Non-pigmented ciliary epithelial cell (primary cell): ENCODE measurements around the gene CHPF2.

ENCODE experiments used
- DNase-seq: peaks from one replicate; pipeline ENCODE4 v3.0.0-alpha.2; 2010; ENCODE audit warnings: low read depth

Gene CHPF2

DNA sequence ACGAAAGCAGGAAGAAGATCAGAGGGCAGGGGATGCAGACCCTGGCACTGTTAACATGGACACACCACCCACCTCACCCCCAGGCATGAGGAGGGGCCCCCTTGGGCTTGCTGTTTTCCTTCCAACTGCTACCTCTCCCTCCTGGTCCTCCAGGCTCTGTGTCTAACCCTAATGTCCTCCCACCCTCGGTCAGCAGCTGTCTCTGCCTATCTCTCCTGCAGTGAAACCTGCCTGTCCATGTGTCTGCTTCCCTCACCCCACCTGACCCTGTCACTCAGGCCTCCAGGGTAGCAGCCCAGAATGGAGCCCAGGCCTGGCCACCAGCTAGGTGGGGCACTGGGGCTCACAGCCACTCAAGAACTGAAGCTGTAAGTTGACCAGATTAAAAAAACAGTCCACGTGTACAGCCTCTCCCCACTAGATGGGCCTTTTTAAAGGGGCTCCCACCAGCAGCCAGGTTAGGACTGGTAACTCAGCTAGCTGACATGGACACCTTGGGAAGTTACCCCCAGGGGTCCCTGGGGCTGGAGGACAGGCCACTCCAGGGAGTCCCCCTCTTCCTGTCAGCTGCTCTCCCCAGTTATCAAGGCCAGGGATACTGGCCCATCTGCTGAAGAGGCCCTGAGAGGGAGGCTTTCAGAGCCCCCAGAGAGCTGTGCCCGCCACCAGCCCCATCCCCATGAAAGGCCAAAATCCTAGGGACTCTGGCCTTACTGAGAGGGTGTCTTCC is 14.7 kb downstream of the CHPF2 start:
- no peak for DNase-seq

GRCh38 chr7:151247611-151248345 is 15.5 kb downstream of the CHPF2 start:
- no peak for DNase-seq

- no peak for DNase-seq
These were observed 16.2 kb downstream of the CHPF2 start, which contains the start of gene SMARCD3 for GRCh38 chr7:151248346-151249033. SMARCD3 (minus strand) TSS chr7:151248694; CDS start chr7:151248562, 132 bp downstream.

DNA sequence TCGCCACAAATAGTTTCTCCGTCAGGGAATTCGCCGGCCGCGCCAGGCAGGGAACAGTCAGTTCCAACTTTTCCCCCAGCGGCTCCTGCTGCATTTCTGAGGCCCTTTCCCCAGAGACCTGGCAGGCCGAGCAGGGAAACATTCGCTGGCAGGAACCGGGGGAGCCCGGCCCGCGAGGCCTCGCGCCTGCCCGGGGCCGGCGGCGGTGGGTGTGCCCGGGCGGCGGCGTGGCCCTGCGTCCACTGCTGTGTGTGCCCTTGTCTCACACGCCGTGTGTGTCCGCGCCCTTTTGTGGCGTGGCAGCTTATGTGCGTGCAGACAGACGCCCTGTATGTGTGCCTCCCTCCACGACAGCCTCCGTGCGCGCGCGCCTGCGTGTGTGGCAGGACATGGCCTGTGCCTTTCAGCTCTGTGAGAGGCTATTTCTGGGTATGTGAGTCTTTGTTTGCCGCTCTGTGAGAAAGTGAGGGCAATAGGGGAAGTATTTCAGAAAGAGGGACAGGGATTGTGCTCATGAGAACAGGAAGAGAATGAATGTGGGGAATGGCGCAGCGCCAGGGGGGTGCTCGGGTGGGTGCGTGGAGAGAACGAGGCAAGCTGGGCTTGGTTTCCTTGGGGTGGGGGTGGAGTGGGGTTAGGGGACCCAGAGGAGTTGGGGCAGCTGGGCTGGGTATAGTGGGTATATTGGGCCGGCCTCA is 16.9 kb downstream of the CHPF2 start:
- no peak for DNase-seq

DNA sequence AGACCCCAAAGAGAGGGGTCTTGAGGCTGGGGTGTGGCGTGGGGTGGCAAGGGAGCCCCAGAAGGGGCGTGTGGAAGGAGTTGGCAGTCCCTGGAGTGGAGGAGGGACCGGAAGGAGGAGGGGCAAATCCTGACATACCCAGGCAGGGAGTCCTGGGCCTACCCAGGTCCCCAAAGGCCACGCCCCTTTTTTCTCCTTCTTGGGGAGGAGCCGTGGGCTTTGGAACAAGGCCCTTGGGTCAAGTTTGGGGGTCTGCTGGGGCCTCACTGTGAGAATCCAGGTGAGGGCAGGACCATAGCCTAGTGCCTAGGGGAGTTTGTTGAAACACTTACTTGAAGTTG is 17.4 kb downstream of the CHPF2 start:
- no peak for DNase-seq

GRCh38 chr7:151250181-151251132 is 18.2 kb downstream of the CHPF2 start:
- no peak for DNase-seq

GRCh38 chr7:151251328-151251688 is 19.0 kb downstream of the CHPF2 start:
- no peak for DNase-seq

- no peak for DNase-seq
These were observed 19.6 kb downstream of the CHPF2 start for GRCh38 chr7:151251689-151252560.

DNA sequence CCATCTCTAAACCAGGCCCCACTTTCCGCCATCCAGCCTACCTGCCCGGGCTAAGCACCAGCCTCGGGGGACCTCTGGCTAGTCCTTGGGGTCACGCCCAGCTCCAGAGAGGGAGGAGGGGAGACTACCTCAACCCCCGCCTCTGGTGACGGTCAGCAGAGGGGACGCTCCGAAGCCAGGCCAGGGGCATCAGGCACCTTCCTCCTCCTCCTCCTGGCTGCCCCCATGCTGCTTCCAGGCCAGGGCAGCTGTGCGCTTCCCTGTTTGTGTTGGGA is 20.2 kb downstream of the CHPF2 start:
- DNase-seq, result no peak

DNA sequence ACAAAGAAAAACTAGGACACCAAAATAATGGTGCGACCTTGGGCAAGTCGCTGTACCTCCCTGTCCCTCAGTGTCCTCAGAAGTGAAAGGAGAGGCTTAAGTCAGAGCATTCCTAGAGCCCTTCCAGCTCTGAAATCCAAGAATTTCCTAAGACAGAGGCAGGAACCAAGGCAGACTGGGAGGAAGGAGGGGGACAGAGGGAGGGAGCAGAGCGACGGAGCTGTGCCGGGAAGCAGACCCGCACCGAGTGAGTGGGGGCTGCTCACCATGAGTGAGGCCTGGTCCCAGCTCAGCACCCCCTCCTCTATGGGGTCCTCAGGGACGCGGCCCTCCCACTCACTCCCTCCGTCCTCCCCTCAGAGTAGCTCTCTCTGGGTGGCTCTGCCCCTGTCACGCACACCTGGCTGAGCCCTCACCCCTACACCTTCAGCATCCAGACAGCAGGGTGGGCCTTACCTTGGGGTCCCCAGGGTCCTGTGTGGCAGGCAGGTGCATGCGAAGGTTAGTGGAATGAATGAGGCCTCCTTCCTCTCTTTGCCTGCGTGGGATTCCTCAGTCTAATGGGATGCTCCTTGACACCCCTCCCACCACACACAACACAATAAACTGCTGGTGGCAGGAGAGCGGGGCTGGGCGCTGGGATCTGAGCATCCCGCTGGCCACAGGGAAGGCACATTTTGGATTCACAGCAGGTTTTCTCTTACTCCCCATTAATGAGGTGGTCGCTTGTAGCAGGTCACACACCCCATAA is 20.9 kb downstream of the CHPF2 start:
- no peak for DNase-seq

DNA sequence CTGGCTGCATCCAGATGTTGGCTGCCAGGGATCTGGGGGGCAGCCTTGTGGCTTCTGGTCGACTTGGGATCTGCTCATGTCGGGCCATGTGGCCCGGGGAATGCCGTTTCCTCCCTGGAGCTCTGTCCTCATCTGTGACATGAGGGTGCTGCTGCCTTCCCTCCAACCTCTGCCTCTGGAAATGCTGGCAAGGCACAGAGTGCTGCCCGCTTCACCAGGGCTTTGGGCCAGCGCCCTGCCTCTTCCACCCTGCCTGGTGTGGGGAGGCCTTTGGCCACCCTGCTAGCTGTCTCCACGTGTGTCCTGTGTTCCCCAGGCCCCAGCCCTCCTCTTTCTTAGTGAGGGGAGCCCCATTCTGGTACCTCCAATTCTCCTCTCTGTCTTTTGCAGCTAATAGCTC is 22.0 kb downstream of the CHPF2 start:
- no peak for DNase-seq

- no peak for DNase-seq
These were observed 22.6 kb downstream of the CHPF2 start for GRCh38 chr7:151254851-151255250.

DNA sequence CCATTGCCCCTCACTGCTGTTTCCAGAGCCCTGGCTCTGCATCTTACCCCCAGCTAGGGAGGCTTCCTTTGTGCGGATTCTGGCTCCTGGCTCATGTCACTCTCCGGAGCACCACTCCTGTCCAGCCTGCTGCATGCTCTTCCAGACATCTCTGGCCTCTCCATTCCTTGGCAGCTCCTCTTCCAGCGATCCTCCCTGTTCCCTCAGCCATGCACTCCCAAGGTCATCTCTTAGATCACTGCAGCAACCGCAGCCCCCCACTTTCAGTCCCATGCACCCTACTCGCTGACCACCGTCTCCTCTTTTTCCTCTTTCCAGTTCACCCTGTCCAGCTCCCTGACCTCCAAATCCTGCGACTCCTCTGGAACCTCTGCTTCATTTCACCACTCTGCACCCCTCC is 23.1 kb downstream of the CHPF2 start:
- no peak for DNase-seq

DNA sequence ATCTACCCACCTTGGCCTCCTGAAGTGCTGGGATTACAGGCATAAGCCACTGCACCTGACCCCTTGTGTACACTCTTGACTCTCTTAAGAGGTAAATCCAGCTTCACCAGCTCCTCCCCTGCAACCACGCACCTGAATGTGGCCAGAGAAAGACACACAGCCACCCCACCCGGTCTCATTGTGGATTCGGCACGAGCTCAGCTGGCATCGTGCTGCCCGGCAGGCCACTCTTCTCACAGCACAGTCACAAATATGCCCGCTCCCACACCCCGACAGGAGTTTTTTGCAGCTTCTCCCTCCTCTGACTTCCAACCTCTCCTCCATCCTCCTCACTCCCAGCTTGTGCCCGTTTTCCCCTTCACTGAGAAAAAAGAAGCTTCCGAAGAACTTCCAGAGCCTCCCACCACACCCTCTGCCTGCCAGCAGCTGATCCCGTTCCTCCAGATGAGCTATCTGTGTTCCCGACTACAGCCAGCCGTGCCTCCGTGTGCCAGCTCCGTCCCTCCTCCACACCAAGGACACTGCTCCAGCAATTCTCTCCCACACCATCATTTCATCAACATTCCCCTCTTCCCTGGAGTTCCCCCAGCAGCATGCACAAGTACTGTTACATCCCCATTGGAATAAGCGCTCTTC is 24.2 kb downstream of the CHPF2 start:
- no peak for DNase-seq

DNA sequence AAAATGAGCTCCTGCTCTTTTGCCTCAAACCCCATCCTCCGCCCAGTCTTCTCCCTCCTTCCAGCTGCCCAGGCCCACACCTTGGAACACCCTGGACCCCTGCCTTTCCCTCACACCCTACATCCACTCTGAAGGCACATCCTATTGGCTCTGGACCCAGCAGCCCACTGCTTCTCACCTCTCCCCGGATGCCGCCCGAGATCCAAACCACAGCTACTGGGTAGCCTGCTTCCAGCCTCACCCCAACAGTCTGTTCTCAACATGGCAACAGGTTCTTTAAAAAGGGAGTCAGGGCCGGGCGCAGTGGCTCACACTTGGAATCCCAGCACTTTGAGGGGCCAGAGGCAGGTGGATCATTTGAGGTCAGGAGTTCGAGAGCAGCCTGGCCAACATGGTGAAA is 25.7 kb downstream of the CHPF2 start:
- no peak for DNase-seq

GRCh38 chr7:151260471-151260870 is 28.2 kb downstream of the CHPF2 start:
- DNase-seq, result no peak

DNA sequence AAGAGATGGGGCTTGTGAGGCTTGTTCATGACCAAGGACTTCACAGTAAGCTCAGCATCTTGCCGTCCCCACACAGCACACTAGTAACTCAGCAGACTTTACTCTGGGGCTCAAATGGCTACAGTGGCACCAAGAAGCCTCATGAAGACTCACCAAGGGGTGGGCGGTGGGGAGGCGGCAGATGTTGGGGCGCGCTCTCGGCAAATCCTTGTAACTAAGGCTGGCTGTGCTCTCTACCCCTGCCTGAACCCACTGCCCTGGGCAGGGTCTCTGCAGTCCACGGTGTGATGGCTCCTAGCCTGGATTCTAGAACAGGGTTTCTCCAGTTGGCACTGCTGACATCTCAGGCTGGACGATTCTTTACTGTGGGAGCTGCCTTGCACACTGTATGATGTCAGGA is 28.6 kb downstream of the CHPF2 start:
- no peak for DNase-seq

- no peak for DNase-seq
These were observed 29.2 kb downstream of the CHPF2 start for GRCh38 chr7:151261529-151261928.

- DNase-seq, result no peak
These were observed 32.3 kb downstream of the CHPF2 start for GRCh38 chr7:151264615-151265014.
